NCI-H226 (cell line): ENCODE measurements around the gene TWF2.
"Not testable (repeated sequence)": the region's sequence is repeated elsewhere in the genome, so short reads cannot be mapped to it uniquely, and the experiment has no call there.

Source experiments
- DNase-seq: peaks from one replicate; pipeline ENCODE4 v3.0.0-alpha.2; 2015

The TWF2 gene

DNA sequence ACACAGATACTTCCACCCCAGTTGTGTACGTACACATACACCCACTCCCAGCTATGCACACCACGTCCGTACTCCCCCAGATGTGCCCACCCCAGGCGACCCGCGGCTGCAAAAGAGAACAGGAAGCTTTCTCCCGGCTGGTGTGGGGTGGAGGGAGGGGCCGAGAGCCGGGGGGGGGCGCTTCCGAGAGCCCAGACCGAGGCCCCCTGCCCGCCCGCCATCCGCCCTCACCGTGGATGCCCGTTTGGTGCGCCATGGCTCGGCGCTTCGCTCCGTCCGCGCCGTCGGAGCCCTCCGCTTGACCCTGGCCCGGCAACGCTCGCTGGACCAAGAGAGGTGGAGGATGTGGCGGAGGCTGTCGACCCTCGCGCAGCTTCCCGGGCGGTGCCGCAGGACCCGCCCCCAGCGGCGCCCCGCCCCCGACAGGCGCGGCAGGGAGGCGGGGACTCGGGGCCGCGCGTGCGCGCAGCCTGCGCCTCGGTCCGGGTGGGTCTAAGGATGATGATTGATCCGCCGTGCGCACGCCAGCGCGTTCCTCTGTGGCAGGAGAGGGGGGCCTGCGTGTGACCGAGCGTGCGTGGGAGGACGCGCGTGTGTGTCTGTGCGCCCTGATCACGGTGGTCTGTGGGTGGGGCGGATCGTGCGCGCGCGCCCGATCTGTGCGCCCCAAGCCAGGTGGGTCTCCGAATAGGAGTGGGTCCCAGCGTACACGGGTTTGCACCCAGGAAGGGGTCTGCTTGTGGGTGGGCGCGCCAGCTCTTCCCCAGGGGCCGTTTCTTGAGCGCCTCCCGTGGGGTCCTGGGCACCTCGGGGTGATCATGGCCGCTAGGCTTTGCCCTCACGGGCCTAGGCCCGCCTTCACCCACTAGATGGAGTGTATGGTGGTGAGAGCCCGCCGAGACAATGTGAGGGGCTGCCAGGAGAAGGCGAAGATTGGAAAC lies at the start of gene TWF2:
TWF2 (minus strand) TSS at position 398 of the 941 bp plus-strand sequence; CDS start at position 256, 142 bp downstream.
- DNase-seq: peak; percentile 56

GRCh38 chr3:52288674-52289073 lies 49.7 kb upstream of the TWF2 start:
- DNase-seq: no peak

DNA sequence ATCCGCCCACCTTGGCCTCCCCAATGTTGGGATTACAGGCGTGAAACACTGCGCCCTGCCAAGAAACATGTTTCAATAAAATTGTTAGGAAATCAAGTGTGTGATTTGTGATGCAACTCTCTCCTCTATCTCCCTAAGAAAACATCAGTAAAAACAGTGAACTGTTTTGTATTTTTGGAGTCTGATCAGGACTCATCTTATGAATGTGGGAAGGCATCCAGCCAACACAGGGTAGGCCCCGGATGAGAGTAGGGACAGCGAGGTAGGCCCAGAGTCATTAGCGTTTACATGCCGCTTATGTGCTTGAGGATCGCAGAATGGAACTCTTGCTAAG lies 47.8 kb upstream of the TWF2 start:
- no peak for DNase-seq

DNA sequence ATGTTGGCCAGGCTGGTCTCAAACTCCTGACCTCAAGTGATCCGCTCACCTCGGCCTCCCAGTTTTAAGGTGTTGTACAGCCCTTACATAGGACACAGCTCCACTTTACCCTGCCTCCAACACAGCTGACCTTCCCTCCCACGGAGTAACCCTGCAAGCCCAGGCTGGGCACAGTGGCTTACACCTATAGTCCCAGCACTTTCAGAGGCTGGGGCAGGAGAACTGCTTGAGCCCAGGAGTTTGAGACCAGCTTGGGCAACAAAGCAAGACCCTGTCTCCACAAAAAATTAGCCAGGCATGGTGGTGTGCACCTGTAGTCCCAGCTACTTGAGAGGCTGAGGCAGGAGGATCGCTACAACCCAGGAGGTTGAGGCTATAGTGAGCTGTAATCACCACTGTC lies 45.1 kb upstream of the TWF2 start:
- not testable (repeated sequence) for DNase-seq

- no peak for DNase-seq
Observed at GRCh38 chr3:52283306-52283705, 44.3 kb upstream of the TWF2 start.

DNA sequence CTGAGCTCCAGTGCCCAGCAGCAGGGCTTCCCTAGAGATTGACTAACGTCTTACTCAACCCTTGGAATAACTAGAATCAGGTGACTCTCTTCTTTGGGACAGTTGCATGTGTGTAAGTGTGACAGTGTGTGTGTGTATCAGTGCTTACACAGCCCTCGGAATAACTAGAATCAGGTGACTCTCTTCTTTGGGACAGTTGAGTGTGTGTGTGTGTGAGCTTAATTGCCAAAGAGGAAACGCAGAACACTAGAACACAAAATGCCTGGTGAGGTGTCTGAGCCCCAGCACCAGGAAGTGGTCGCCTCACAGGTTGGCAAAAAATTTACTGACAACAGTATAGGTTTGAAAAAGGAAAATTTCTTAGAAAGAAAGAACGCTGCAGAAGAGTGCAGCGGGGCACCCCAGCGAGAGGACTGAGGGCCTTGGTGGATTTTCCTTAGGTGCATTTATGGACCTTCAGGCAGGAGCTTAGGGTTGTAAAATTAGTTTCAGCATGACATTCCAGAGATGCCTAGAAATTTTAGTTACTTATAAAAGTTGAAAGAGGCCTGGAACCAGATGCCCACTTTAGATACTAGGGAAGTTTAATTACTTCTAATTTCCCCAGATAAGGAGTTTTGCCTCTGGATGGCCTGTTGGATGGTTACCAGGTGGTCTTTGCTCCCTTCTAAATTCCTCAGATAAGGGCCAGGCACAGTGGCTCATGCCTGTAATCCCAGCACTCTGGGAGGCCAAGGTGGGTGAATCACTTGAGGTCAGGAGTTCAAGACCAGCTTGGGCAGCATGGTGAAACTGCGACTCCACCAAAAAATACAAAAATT lies 43.2 kb upstream of the TWF2 start:
- peak; percentile 51 for DNase-seq

GRCh38 chr3:52280050-52280461 lies 41.1 kb upstream of the TWF2 start:
- DNase-seq: no peak

DNA sequence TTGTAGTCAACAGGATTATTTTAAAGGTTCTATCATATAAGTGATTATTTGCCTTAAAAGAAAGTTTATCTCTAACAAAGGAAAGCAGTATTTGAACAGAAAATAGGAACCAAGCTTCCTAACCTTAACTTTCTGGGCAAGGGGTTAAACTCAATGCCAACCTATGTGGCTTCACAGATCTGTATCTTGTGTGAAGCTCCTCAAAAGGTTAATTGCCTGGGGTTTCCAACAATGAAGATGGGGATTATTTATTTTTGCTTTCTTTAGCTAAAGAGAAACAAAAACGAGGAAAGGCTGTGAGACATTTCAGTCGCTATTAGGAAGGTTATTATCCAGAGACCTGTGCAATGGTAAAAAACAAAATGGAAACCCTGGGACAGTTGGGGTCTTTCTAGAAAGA lies 40.6 kb upstream of the TWF2 start:
- DNase-seq: no peak

- DNase-seq: peak; percentile 87
Observed at GRCh38 chr3:52278510-52279069, 39.6 kb upstream of the TWF2 start, which contains the start of gene WDR82. Gene WDR82 (minus strand): TSS chr3:52278649. CDS start chr3:52278361, 288 bp downstream.

GRCh38 chr3:52277972-52278509 lies 39.1 kb upstream of the TWF2 start:
- peak; percentile 44 for DNase-seq

DNA sequence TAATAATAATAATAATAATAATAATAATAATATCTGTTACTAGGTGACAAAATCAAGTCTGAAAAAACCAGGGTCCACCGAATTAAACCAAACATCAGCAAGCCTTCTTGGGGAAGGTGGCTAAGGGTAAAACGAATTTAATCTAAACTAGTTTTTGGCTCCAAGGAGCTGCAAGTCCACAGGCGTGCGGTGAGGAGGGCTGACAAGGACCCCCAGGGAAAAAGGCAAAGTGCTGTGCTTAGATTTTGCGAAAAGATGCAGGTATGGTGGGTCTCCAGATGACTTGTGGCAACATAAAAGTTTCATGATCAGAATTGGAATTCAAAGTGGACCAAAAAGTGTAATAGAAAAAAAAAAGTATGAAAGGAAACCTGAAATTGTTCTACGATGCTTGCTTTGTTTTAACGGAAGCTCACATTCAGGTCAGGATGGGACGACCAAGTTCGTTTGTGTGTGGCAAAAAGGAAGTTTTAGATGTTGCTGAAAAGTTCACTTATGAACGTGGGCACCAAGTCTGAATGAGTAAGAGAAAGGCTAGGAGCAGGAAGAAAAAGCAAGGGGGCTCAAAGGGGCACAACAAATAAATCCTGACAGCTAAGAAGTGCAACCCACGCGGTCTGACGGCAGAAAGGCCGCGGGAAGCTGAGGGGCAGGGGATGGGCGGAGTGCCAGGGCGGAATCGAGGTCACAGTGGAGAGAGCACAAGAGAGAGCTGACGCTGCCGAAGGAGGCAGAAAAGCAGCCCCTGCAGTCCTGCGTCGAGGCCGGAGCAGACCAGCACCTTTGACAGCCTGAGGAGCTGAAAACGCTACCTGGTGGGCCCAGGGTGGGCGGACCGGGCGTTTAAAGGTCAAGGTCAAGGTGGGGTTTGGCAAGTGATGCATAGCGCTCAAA lies 38.4 kb upstream of the TWF2 start:
- peak; percentile 40 for DNase-seq

DNA sequence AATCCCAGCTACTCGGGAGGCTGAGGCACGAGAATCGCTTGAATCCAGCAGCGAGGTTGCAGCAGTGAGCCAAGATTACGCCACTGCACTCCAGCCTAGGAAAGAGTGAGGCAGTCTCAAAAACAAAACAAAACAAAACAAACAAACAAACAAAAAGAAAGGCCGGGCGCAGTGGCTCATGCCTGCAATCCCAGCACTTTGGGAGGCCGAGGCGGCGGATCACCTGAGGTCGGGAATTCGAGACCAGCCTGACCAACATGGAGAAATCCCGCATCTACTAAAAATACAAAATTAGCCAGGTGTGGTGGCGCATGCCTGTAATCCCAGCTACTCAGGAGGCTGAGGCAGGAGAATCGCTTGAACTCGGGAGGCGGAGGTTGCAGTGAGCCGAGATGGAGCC lies 35.8 kb upstream of the TWF2 start:
- DNase-seq: not testable (repeated sequence)

DNA sequence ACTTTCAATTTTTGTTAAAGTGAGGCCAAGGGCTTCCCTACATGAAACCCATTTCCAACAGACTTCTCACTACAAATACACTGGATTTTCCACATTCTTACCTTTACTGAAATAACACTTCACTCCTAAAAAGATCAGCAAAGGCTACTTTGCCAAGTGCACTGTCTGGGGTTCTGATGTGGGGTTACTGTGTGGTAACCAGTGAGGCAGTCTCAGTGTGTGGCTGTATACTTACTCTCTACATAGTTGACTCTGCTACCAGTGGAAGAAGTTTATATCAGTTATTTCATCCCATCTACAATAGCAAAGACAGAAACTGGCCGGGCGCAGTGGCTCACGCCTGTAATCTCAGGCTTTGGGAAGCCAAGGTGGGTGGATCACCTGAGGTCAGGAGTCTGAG lies 33.9 kb upstream of the TWF2 start:
- DNase-seq: no peak

DNA sequence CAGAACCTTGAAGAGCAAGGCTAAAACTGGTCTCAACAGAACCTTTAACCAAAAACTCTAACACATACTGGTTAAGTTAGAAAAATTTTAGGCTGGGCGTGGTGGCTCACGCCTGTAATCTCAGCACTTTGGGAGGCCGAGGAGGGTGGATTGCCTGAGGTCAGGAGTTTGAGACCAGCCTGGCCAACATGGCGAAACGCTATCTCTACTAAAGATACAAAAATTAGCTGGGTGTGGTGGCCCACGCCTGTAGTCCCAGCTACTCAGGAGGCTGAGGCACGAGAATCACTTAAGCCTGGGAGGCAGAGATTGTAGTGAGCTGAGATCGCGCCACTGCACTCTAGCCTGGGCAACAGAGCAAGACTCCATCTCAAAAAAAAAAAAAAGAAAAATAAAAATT lies 33.2 kb upstream of the TWF2 start:
- not testable (repeated sequence) for DNase-seq

- no peak for DNase-seq
Observed at GRCh38 chr3:52270252-52270754, 31.3 kb upstream of the TWF2 start.

DNA sequence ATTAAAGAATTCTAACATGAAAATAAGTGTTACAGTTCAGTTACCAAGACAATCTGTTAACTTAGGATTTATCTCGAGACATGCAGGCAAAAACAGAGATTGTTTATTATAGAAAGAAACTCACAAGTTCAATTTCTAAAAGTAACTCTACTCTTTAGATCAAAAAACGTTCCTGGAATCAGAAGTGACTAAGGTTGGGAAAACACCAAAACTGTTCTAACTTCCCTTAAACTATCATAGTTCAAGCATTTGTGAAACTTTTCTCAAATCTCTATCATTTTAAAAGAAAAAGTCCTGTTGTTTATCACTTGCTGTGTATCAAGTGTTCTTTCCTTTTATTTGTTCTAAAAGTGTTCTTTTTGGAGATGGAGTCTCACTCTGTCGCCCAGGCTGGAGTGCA lies 30.8 kb upstream of the TWF2 start:
- DNase-seq: no peak

DNA sequence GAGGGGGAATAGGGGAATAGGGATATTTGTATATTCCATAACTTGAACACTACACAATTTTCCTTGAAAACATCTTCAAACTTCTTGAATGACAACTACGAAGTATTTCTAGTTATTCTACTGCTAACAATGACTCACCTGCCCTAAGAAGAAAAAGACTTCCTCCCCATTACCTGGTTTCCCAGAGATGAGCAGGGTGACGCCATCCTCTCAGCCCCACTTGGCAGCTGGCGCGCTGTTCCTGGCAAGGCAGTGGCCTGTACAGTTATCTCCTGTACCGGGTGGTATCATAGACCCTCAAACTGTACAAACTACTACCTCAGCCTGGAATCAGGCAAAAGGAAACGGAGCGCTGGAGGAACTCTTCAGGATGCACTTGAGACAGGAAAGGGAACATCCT lies 29.1 kb upstream of the TWF2 start:
- DNase-seq: no peak

GRCh38 chr3:52265387-52265786 lies 26.4 kb upstream of the TWF2 start:
- no peak for DNase-seq

DNA sequence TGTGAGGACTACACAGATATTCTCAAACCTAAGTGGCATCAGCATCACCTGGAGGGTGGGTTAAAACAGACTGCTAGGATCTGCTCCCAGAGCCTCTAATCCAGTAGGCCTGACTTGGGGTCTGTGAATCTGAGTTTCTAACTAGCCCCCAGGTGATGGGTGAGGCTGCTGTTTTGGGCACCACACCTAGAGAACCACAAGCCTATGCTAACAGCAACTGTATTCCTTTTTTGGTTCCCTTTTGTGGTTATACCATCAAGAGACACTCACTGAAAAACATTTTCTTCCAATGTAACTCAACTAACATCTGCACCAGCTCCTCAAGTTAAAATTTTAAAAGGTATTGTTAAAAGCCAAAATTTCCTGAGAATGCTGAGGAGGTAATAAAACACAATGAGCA lies 23.5 kb upstream of the TWF2 start:
- DNase-seq: no peak

DNA sequence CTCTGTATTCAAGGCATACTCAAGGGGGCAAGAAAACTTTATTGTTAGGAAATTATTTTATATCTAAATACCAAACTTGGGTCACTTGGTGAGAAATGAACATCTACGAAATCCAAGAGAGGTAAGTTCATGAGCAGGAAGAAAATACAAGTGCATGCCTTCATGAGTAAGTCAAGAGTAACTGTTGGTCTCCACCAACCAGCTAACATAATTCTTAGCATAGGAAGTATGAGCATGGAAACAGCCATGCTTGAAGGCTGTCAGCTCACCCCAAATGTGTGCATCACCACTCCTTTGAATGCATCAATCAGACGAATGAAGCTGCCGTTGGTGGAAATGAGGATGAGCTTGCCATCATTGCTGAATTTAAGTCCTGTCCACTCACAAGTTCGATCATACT lies 20.5 kb upstream of the TWF2 start:
- no peak for DNase-seq

DNA sequence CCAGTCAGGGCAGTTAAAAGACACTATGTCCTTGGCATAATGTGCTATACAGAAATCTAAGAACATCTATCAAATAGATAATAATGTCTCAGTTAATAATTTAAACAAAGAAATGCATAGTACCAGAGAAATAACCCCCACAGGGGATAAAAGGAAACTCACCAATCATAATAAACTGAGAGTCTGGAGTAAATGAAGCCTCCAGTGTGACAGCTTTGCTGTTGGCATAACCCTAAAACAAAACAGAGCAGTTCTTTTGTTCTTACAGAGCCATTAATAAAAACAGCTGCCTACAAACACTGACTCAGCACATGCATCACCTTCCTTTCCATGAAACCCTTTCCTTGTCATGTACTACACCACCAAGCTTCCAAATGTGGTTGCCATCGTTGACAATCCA lies 20.1 kb upstream of the TWF2 start:
- DNase-seq: no peak

- DNase-seq: no peak
Observed at GRCh38 chr3:52257911-52258310, 19.0 kb upstream of the TWF2 start.
